Activated T-helper 2 cell treated with anti-CD3 and anti-CD28 coated beads, Interferon-gamma antibody, Interleukin-2, Interleukin-4, amounts not matched to agents 10 μg/mL and 5 μg/mL and 100 μg/mL, durations not matched to agents 14 hours and 24 hours and 36 hours (primary cell): ENCODE measurements around the gene SCGB1D4. TPM values are rescaled to one million over a fixed set of nuclear protein-coding genes. Genes with fewer than 3 reads are reported as not detected.
A peak's percentile ranks its signal among the peaks of the same experiment; 100 is the strongest.

ENCODE experiments used
- DNase-seq: peaks from one replicate; pipeline ENCODE4 v3.0.0; 2021; ENCODE audit warnings: low spot score
- H3K27ac Mint-ChIP-seq: one replicate; pipeline ENCODE4 v1.8.0; 2021; ENCODE audit warnings: mixed read lengths
- H3K27me3 Mint-ChIP-seq: one replicate; pipeline ENCODE4 v1.8.0; 2021; ENCODE audit warnings: low read depth, mixed read lengths
- H3K36me3 Mint-ChIP-seq: one replicate; pipeline ENCODE4 v1.8.0; 2021; ENCODE audit warnings: low read depth, mixed read lengths
- H3K4me1 Mint-ChIP-seq: one replicate; pipeline ENCODE4 v1.8.0; 2021; ENCODE audit warnings: low read depth, mixed read lengths
- H3K4me3 Mint-ChIP-seq: one replicate; pipeline ENCODE4 v1.8.0; 2021; ENCODE audit warnings: low read depth, mild to moderate bottlenecking, moderate library complexity, mixed read lengths
- H3K9me3 Mint-ChIP-seq: one replicate; pipeline ENCODE4 v1.8.0; 2021; ENCODE audit warnings: mixed read lengths
- intact Hi-C: fragments of 100-400 bp; cut with micrococcal nuclease; formaldehyde crosslinking; loops from one replicate; pipeline ENCODE4 v1.15.1; 2023
- total RNA-seq: library from RNA; stranded (reverse); gene quantifications from 2 replicates; pipeline ENCODE4 v1.2.3, GENCODE V29; 2022

The SCGB1D4 gene
- total RNA-seq, 1 donor from 2014 or later, result not detected

DNA sequence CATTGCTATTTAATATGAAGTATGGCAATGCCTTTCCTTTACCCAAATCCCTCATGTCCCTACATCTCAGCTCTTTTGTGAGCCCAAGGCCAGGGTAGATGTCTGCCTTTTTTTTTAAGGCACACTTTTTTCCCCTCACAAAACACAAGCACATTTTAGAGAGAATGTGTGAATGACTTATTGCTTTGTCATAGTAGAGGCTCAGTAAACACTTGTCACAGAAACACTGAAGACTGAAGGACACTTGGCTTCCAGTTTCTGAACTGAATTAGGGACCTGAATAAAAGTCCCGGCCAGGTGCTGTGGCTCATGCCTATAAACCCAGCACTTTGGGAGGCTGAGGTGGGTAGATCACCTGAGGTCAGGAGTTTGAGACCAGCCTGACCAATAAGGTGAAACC, 31.8 kb downstream of the SCGB1D4 start:
- DNase-seq, result no peak
- intact Hi-C loops, result no loop called here
- peaks cover 13% of the 10 kb centered on the region for H3K27me3 Mint-ChIP-seq
- H3K9me3 Mint-ChIP-seq, result no peaks in the 10 kb centered on the region
- H3K27ac Mint-ChIP-seq, result no peak overlapping the region
- H3K4me1 Mint-ChIP-seq, result peaks cover 11% of the 10 kb centered on the region
- no peak overlapping the region for H3K4me3 Mint-ChIP-seq
- H3K36me3 Mint-ChIP-seq, result no peaks in the 10 kb centered on the region

DNA sequence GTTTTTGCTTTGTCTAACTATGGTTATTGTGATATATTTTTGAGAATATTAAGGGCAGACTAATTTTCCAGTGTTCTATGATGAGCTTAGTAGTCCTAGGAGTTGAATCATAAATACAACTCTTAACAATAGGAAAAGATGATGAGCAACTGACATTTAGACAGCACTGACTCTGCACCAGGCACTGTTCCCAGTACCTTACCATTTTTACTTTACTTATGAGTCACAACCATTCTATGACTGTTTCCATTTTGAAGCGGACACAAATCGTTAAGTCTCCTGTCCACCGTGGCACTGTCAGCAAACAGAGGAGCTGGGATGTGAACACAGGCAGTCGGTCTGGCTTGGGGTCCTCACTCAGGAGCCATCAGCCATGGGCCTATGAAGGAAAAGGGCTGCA, 32.3 kb downstream of the SCGB1D4 start:
- peaks cover 11% of the 10 kb centered on the region for H3K4me1 Mint-ChIP-seq
- no peak for DNase-seq
- intact Hi-C loops, result no loop called here
- H3K4me3 Mint-ChIP-seq, result no peak overlapping the region
- peak overlapping the region; percentile 35 for H3K27ac Mint-ChIP-seq
- H3K9me3 Mint-ChIP-seq, result no peaks in the 10 kb centered on the region
- H3K27me3 Mint-ChIP-seq, result peaks cover 11% of the 10 kb centered on the region
- H3K36me3 Mint-ChIP-seq, result no peaks in the 10 kb centered on the region

- no peak overlapping the region for H3K4me3 Mint-ChIP-seq
- no peak overlapping the region for H3K27ac Mint-ChIP-seq
- H3K4me1 Mint-ChIP-seq, result peaks cover 11% of the 10 kb centered on the region
- peaks cover 7% of the 10 kb centered on the region for H3K27me3 Mint-ChIP-seq
- intact Hi-C loops, result no loop called here
- H3K36me3 Mint-ChIP-seq, result no peaks in the 10 kb centered on the region
- DNase-seq, result no peak
- no peaks in the 10 kb centered on the region for H3K9me3 Mint-ChIP-seq
These were observed 34.9 kb downstream of the SCGB1D4 start for GRCh38 chr11:62264004-62264403.

- H3K4me3 Mint-ChIP-seq, result no peak overlapping the region
These were observed 38.5 kb downstream of the SCGB1D4 start for GRCh38 chr11:62260261-62260953.

DNA sequence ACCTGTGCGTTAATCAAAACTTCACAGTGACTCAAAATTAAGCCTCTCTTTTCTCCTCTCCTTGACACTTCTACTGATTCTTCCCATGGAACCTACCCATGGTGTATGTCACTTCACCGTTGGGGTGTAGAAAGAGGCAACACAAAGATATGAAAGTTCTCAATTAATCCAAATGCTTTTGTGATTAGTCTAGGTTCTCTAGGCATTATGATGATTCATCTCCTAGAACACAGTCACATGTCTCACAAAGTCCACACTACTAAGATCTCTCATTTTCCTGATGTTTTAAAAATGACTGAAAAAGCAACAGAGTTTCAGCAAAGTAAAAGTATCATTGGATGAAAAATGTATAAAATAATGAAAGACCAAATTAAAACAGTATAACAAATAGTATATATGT, 42.6 kb downstream of the SCGB1D4 start:
- DNase-seq, result no peak
- H3K36me3 Mint-ChIP-seq, result no peaks in the 10 kb centered on the region
- H3K4me3 Mint-ChIP-seq, result no peak overlapping the region
- no peaks in the 10 kb centered on the region for H3K4me1 Mint-ChIP-seq
- peaks cover 13% of the 10 kb centered on the region for H3K27me3 Mint-ChIP-seq
- H3K27ac Mint-ChIP-seq, result no peak overlapping the region
- H3K9me3 Mint-ChIP-seq, result peaks cover 22% of the 10 kb centered on the region
- intact Hi-C loops, result no loop called here

More at GRCh38 chr11:62260261-62260953, 38.5 kb downstream of the SCGB1D4 start:
- H3K36me3 Mint-ChIP-seq, result no peaks in the 10 kb centered on the region
- no peak overlapping the region for H3K27ac Mint-ChIP-seq
- intact Hi-C loops, result no loop called here
- H3K4me1 Mint-ChIP-seq, result peaks cover 4% of the 10 kb centered on the region
- peaks cover 4% of the 10 kb centered on the region for H3K9me3 Mint-ChIP-seq
- H3K27me3 Mint-ChIP-seq, result peaks cover 18% of the 10 kb centered on the region
- no peak for DNase-seq

- peaks cover 41% of the 10 kb centered on the region for H3K9me3 Mint-ChIP-seq
- H3K4me3 Mint-ChIP-seq, result no peak overlapping the region
- H3K27me3 Mint-ChIP-seq, result peaks cover 15% of the 10 kb centered on the region
- H3K4me1 Mint-ChIP-seq, result no peaks in the 10 kb centered on the region
- H3K27ac Mint-ChIP-seq, result no peak overlapping the region
- intact Hi-C loops, result no loop called here
- no peaks in the 10 kb centered on the region for H3K36me3 Mint-ChIP-seq
- no peak for DNase-seq
These were observed 44.8 kb downstream of the SCGB1D4 start for GRCh38 chr11:62253999-62254542.

- H3K4me1 Mint-ChIP-seq, result no peaks in the 10 kb centered on the region
These were observed 47.2 kb downstream of the SCGB1D4 start for GRCh38 chr11:62251698-62252097.

More at GRCh38 chr11:62251698-62252097, 47.2 kb downstream of the SCGB1D4 start:
- no peak overlapping the region for H3K4me3 Mint-ChIP-seq
- no peak overlapping the region for H3K27ac Mint-ChIP-seq
- intact Hi-C loops, result no loop called here
- DNase-seq, result no peak
- H3K9me3 Mint-ChIP-seq, result peaks cover 41% of the 10 kb centered on the region
- H3K27me3 Mint-ChIP-seq, result peaks cover 5% of the 10 kb centered on the region
- H3K36me3 Mint-ChIP-seq, result no peaks in the 10 kb centered on the region

Other genes starting within 250 kb of the SCGB1D4 start
- gene INCENP, start 175.1 kb downstream of the SCGB1D4 start, total RNA-seq, result 105 and 108 TPM in 2 replicates
- gene SCGB1D1, start 108.9 kb downstream of the SCGB1D4 start, total RNA-seq, result not detected in 2 replicates
- gene SCGB2A1, start 90.4 kb downstream of the SCGB1D4 start, total RNA-seq, result not detected in 2 replicates
- not detected in 2 replicates for gene SCGB1D2, start 56.8 kb downstream of the SCGB1D4 start, total RNA-seq
- gene SCGB2A2, start 28.9 kb downstream of the SCGB1D4 start, total RNA-seq, result not detected in 2 replicates
- 6.1 and 7.4 TPM in 2 replicates for gene ASRGL1, start 38.4 kb upstream of the SCGB1D4 start, total RNA-seq
- not detected in 2 replicates for gene SCGB1A1, start 120.0 kb upstream of the SCGB1D4 start, total RNA-seq
- gene AHNAK, start 247.7 kb upstream of the SCGB1D4 start, total RNA-seq, result 105 and 108 TPM in 2 replicates